Hippocampal formation (tissue), 2 donors: ENCODE measurements around the gene ITPR1.

Source experiments
- DNase-seq, 2 donors: peaks; one replicate each; lab custom pipeline; 2025; lab: John Stamatoyannopoulos, UW

ITPR1 gene

GRCh38 chr3:4828279-4829030 lies 335.3 kb downstream of the ITPR1 start:
- no peak for DNase-seq

GRCh38 chr3:4829031-4829394 lies 335.9 kb downstream of the ITPR1 start:
- no peak for DNase-seq

GRCh38 chr3:4830586-4830914 lies 337.4 kb downstream of the ITPR1 start:
- no peak for DNase-seq

GRCh38 chr3:4831580-4831950 lies 338.4 kb downstream of the ITPR1 start:
- DNase-seq, result no peak

GRCh38 chr3:4833471-4833870 lies 340.3 kb downstream of the ITPR1 start:
- no peak for DNase-seq

- DNase-seq, result no peak
Observed at GRCh38 chr3:4834403-4834866, 341.3 kb downstream of the ITPR1 start.

DNA sequence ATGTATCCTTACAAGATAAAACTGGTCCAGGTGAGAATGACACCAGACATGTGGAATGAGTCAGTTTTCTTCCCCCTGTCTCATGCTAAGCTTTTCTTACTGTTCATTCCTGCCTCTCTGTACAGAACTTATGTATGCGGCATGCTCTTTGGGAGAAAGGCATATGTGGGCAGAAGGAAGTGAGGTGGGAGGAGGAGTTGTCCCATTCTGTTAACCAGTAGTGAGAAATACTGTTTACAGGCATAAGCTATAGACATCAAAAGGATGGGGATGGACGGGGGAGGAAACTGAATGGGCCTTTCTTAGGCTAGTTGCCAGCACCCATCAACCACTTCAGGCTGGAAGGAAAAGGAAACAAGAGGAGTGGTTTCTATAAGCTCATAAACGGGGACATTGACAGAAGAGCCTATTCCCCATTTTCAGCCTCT lies 342.5 kb downstream of the ITPR1 start:
- DNase-seq, result no peak

DNA sequence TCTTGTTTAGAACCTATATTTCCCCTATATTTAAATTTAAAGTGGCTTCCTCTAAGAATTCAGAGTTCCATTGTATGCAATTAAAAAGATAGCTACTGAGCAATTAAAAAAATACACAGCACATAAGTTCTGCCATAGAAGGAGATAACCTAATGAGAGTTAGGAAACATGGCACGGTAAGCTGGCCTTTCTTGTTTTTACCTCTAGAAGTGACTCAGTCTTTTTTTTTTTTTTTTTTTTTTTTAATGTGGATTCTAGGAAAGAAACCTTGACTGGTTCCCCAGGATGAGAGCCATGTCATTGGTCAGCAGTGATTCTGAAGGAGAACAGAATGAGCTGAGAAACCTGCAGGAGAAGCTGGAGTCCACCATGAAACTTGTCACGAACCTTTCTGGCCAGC lies 343.4 kb downstream of the ITPR1 start:
- DNase-seq, result no peak

GRCh38 chr3:4837374-4837930 lies 344.3 kb downstream of the ITPR1 start:
- DNase-seq, result no peak

GRCh38 chr3:4838621-4839022 lies 345.5 kb downstream of the ITPR1 start:
- DNase-seq, result no peak

GRCh38 chr3:4839278-4839677 lies 346.1 kb downstream of the ITPR1 start:
- DNase-seq, result no peak

DNA sequence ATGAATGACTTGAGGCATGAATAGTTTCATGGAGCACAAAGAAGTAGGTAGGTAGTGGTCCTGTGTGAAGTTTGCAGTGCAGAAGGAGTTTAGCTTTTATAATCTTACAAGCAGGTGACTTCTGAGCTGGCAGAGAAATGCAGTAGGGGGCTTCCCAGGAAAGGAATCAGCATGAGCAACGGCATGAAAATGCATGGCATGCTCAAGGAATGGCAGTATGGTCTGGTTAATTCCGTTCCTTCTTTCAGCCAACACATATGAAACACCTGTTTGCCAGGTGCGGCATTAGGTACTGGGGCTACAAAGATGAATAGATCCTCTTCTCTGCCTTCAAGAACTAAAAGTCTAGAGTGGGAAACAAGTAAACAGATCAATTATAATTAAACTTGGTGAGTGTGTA lies 348.1 kb downstream of the ITPR1 start:
- DNase-seq, result no peak

- DNase-seq, result no peak
Observed at GRCh38 chr3:4841776-4842440, 348.8 kb downstream of the ITPR1 start.

DNA sequence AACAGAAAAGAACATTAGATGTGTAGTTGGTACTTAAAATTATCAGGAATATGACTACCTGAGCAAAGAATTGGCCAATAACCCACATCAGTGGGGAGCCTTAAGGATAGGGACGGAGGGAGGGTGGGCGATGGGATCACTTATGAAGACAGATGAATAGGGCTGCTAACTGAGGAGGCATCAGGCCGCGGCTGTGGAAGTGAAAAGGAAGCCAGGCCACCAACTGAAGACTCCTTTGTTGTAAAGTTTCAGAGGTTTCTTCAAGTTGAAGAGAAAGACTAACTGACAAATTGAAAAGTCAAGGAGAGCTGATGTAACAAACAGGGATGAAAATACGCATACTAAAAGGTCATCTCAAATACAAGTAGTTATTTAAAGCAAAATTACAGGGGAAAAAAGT lies 350.5 kb downstream of the ITPR1 start:
- no peak for DNase-seq

- no peak for DNase-seq
Observed at GRCh38 chr3:4845882-4846281, 352.7 kb downstream of the ITPR1 start.

GRCh38 chr3:4846543-4846942 lies 353.4 kb downstream of the ITPR1 start:
- no peak for DNase-seq

GRCh38 chr3:4848176-4848825 lies 355.2 kb downstream of the ITPR1 start:
- DNase-seq, result no peak

- no peak for DNase-seq
Observed at GRCh38 chr3:4849136-4849535, 356.0 kb downstream of the ITPR1 start.

GRCh38 chr3:4849739-4850138 lies 356.6 kb downstream of the ITPR1 start:
- no peak for DNase-seq

- no peak for DNase-seq
Observed at GRCh38 chr3:4850211-4850927, 357.2 kb downstream of the ITPR1 start.

DNA sequence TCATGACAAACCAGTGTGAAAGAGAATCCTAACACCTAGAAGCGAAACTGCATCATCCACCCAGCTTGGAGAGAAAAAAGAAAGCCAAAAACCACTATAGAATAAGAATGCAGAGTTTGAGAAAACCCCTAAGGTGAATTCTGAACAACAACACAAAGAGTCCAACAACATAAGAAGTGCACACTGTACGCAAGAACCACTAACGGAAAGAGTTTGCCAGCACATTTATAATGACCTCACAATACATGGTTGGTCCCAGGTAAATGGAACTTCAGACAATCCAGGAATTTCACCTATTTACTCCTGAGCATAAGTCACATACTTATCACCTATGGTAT lies 357.7 kb downstream of the ITPR1 start:
- DNase-seq, result no peak
